Body of pancreas (tissue), 4 donors: Measurements from ENCODE around the gene BRSK1. TPM values are rescaled to one million over a fixed set of nuclear protein-coding genes. Genes with fewer than 3 reads are reported as not detected.

Experiments
- ATAC-seq: fragments of 150-250 bp; one replicate; pipeline ENCODE4 v1.9.1; 2016
- DNase-seq, 4 donors: peaks; one replicate each; pipeline ENCODE4 v3.0.0-alpha.2; 2019
- H3K27ac ChIP-seq, 4 donors: fragments of 200-600 bp; sonication (generic); 1 replicate in 3 of 4; 2 replicates in 1 of 4; pipeline versions ENCODE4 v1.5.1 to v1.6.1; 2016 to 2019; ENCODE audit warnings: mild to moderate bottlenecking in 1 of 4, mixed read lengths in 1 of 4, moderate library complexity in 1 of 4
- H3K27me3 ChIP-seq, 2 donors: fragments of 200-600 bp; sonication (generic); one replicate each; pipeline ENCODE4 v1.6.0; 2016; ENCODE audit warnings: mild to moderate bottlenecking in 1 of 2
- H3K36me3 ChIP-seq, 2 donors: fragments of 200-600 bp; sonication (generic); replicated peaks in 1 of 2; 2 replicates each; pipeline ENCODE4 v1.5.1; 2016; ENCODE audit warnings: low read depth in 2 of 2; ENCODE audit not compliant: insufficient read depth in 1 of 2
- H3K4me1 ChIP-seq: fragments of 200-600 bp; sonication (generic); one replicate; pipeline ENCODE4 v1.6.0; 2016
- H3K4me3 ChIP-seq, 2 donors: fragments of 200-600 bp; sonication (generic); 1 replicate in 1 of 2; 2 replicates in 1 of 2; pipeline ENCODE4 v1.5.1; 2016 to 2019
- H3K9me3 ChIP-seq, 3 donors: fragments of 200-600 bp; sonication (generic); 1 replicate in 2 of 3; 2 replicates in 1 of 3; pipeline ENCODE4 v1.5.1; 2016
- CTCF ChIP-seq, 7 experiments: fragments of 450-650 bp in 4 of 7; fragments of 200-600 bp in 3 of 7; sonication (generic) in 3 of 7; IDR thresholded peaks; one replicate each; pipeline ENCODE4 v1.5.1; 2016 to 2019; ENCODE audit warnings: antibody characterized with exemption in 7 of 7
- POLR2A ChIP-seq, 3 donors: fragments of 450-650 bp; IDR thresholded peaks; one replicate each; pipeline ENCODE4 v1.6.1; 2016; ENCODE audit warnings: antibody characterized with exemption in 3 of 3, mild to moderate bottlenecking in 2 of 3
- WGBS, 2 donors: methylation state at CpG; one replicate each; pipeline ENCODE4 v1.1.5; 2017; 5-methylcytosine and 5-hydroxymethylcytosine counted together
- intact Hi-C: fragments of 100-400 bp; cut with DNase I; formaldehyde crosslinking; loops from one replicate; pipeline ENCODE4 v1.15.1; 2023
- total RNA-seq, 2 donors: library from RNA; depleted of rRNA; stranded (reverse); fragments of >200 nt; gene quantifications; one replicate each; pipeline ENCODE4 v1.1.0, GENCODE V29; 2016

The BRSK1 gene
- total RNA-seq, 2 donors from 2014 or later, result 0.66 to 1.0 TPM

GRCh38 chr19:55259540-55260210 is 24.1 kb upstream of the BRSK1 start:
- Histone ChIP-seq H3K9me3 (no peaks in the 10 kb centered on the region), H3K27me3 (no peaks in the 10 kb centered on the region), H3K27ac (peak overlapping the region; percentile 33 to 92 (median 80)), H3K36me3 (no peaks in the 10 kb centered on the region), H3K4me3 (peak overlapping the region in 1 of 2 donors; percentile 5), H3K4me1 (peaks cover 38% of the 10 kb centered on the region)
- intact Hi-C loops, result no loop called here
- DNase-seq, result no peak
- ATAC-seq, result no peak
- TF ChIP-seq POLR2A (IDR thresholded peaks at IDR 0.05) (no peak), CTCF (IDR thresholded peaks at IDR 0.05) (no peak)
- WGBS, 2 donors, result 39 to 41% methylated on average over 24 to 26 of the region's 29 CpGs

- H3K27ac ChIP-seq, result no peak overlapping the region
- 83 to 90% methylated on average over 7 to 13 of the region's 13 CpGs for WGBS, 2 donors
- H3K27me3 ChIP-seq, result no peaks in the 10 kb centered on the region
- H3K4me1 ChIP-seq, result peaks cover 18% of the 10 kb centered on the region
- H3K9me3 ChIP-seq, result no peaks in the 10 kb centered on the region
- ATAC-seq (no peak), DNase-seq (no peak)
- intact Hi-C loops, result no loop called here
- H3K4me3 ChIP-seq, result no peak overlapping the region
- TF ChIP-seq POLR2A (IDR thresholded peaks at IDR 0.05) (no peak), CTCF (IDR thresholded peaks at IDR 0.05) (no peak)
- no peaks in the 10 kb centered on the region for H3K36me3 ChIP-seq
Measured at GRCh38 chr19:55261671-55262126, 22.1 kb upstream of the BRSK1 start.

- DNase-seq (no peak), ATAC-seq (no peak)
- H3K27ac ChIP-seq, result no peak overlapping the region
- no peaks in the 10 kb centered on the region for H3K36me3 ChIP-seq
- no peaks in the 10 kb centered on the region for H3K9me3 ChIP-seq
- TF ChIP-seq POLR2A (IDR thresholded peaks at IDR 0.05) (no peak), CTCF (IDR thresholded peaks at IDR 0.05) (no peak)
- 89 to 93% methylated on average over 8 of the region's 9 CpGs for whole genome bisulfite sequencing, 2 donors
- H3K27me3 ChIP-seq, result no peaks in the 10 kb centered on the region
- intact Hi-C loops, result no loop called here
- H3K4me1 ChIP-seq, result peaks cover 11% of the 10 kb centered on the region
- H3K4me3 ChIP-seq, result no peak overlapping the region
Measured at GRCh38 chr19:55262359-55262758, 21.4 kb upstream of the BRSK1 start.

- Histone ChIP-seq H3K4me3 (no peak overlapping the region), H3K9me3 (no peaks in the 10 kb centered on the region), H3K36me3 (no peaks in the 10 kb centered on the region), H3K27me3 (no peaks in the 10 kb centered on the region), H3K4me1 (peaks cover 5% of the 10 kb centered on the region), H3K27ac (no peak overlapping the region)
- TF ChIP-seq POLR2A (IDR thresholded peaks at IDR 0.05) (no peak), CTCF (IDR thresholded peaks at IDR 0.05) (no peak)
- intact Hi-C loops, result no loop called here
- ATAC-seq (no peak), DNase-seq (no peak)
- WGBS, 2 donors, result 87 to 89% methylated on average over 5 of the region's 5 CpGs
Measured at GRCh38 chr19:55264531-55264930, 19.3 kb upstream of the BRSK1 start.

GRCh38 chr19:55265173-55265572 is 18.6 kb upstream of the BRSK1 start:
- H3K4me1 ChIP-seq, result no peaks in the 10 kb centered on the region
- 90 to 93% methylated on average over 12 to 16 of the region's 16 CpGs for WGBS, 2 donors
- TF ChIP-seq POLR2A (IDR thresholded peaks at IDR 0.05), result no peak
- no peak for TF ChIP-seq CTCF (IDR thresholded peaks at IDR 0.05)
- no peak overlapping the region for H3K4me3 ChIP-seq
- no peak overlapping the region for H3K27ac ChIP-seq
- no peaks in the 10 kb centered on the region for H3K36me3 ChIP-seq
- H3K9me3 ChIP-seq, result no peaks in the 10 kb centered on the region
- intact Hi-C loops, result no loop called here
- DNase-seq (no peak), ATAC-seq (no peak)
- H3K27me3 ChIP-seq, result no peaks in the 10 kb centered on the region
